Omental fat pad (tissue), 4 donors: ENCODE results near the gene TCFL5. TPM values are rescaled to one million over a fixed set of nuclear protein-coding genes. Genes with fewer than 3 reads are reported as not detected.

Experiments used
- ATAC-seq: fragments of 150-250 bp; one replicate; pipeline ENCODE4 v1.9.1; 2016; ENCODE audit warnings: mild to moderate bottlenecking, moderate library complexity; ENCODE audit not compliant: low FRiP score
- DNase-seq: peaks from one replicate; pipeline ENCODE4 v3.0.0-alpha.2; 2019; ENCODE audit warnings: low spot score
- total RNA-seq, 4 donors: library from RNA; depleted of rRNA; stranded (reverse); fragments of >200 nt; gene quantifications; one replicate each; pipeline ENCODE4 v1.1.0, GENCODE V29; 2016
- TF ChIP-seq, protein P1 (sequence below), 3 donors: fragments of 450-650 bp; IDR thresholded peaks; one replicate each; pipeline ENCODE4 v1.5.1; 2016 to 2017; ENCODE audit warnings: antibody characterized with exemption in 3 of 3, mild to moderate bottlenecking in 3 of 3, moderate library complexity in 2 of 3

The TCFL5 gene
- total RNA-seq, 4 donors from 2014 or later: 6.1 to 7.7 (median 6.3) TPM

DNA sequence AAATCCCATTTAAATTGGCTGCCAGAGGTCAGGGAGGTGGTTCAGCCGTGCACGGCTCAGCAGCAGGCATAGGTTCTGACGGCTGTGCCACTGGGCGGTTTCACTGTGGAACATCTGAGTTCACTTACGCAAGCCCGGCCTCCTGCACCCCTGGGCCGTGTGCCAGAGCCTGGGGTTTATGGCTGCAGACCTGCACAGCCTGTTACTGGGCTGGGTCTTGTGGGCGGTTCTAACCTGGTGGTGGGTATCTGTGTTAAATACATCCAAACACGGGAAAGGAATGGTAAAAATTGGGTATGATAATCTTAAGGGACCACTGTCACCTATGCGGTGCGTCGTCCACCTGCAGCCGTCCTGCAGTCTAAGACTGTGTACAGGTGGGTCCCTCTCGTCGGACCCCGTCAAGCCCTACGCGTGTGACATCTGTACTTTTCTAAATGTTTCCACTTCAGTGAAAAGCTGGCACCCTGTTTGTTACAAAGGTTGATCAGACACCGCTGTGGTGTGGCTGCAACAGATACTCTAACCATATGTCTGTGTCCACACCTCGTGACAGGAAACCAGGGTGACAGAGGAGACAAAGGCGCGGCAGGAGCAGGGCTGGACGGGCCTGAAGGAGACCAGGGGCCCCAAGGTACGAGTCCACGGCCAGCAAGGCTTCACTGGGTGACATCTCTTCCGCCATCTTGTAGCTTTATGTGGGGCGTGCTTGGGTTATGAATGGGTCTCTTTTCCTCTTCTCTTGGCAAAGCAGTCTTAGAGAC is 23.3 kb downstream of the TCFL5 start:
- ATAC-seq: peak; percentile 59

DNA sequence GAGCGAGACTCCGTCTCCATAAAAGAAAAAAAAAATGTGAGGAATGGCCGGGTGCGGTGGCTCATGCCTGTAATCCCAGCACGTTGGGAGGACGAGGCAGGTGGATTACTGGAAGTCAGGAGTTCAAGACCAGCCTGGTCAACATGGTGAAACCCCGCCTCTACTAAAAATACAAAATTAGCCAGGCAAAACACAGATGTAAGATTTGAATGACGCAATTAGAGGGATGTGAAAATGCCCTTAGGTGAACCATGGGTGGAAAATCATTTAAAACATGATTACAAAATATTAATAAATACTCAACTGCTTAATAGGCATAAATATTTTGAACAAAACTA is 23.9 kb downstream of the TCFL5 start:
- TF ChIP-seq, protein P1, sequence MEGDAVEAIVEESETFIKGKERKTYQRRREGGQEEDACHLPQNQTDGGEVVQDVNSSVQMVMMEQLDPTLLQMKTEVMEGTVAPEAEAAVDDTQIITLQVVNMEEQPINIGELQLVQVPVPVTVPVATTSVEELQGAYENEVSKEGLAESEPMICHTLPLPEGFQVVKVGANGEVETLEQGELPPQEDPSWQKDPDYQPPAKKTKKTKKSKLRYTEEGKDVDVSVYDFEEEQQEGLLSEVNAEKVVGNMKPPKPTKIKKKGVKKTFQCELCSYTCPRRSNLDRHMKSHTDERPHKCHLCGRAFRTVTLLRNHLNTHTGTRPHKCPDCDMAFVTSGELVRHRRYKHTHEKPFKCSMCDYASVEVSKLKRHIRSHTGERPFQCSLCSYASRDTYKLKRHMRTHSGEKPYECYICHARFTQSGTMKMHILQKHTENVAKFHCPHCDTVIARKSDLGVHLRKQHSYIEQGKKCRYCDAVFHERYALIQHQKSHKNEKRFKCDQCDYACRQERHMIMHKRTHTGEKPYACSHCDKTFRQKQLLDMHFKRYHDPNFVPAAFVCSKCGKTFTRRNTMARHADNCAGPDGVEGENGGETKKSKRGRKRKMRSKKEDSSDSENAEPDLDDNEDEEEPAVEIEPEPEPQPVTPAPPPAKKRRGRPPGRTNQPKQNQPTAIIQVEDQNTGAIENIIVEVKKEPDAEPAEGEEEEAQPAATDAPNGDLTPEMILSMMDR (IDR thresholded peaks at IDR 0.05): no peak
- ATAC-seq (no peak), DNase-seq (no peak)

More for the DNA sequence above, 23.3 kb downstream of the TCFL5 start:
- TF ChIP-seq, protein P1 (IDR thresholded peaks at IDR 0.05): no peak
- DNase-seq: no peak

DNA sequence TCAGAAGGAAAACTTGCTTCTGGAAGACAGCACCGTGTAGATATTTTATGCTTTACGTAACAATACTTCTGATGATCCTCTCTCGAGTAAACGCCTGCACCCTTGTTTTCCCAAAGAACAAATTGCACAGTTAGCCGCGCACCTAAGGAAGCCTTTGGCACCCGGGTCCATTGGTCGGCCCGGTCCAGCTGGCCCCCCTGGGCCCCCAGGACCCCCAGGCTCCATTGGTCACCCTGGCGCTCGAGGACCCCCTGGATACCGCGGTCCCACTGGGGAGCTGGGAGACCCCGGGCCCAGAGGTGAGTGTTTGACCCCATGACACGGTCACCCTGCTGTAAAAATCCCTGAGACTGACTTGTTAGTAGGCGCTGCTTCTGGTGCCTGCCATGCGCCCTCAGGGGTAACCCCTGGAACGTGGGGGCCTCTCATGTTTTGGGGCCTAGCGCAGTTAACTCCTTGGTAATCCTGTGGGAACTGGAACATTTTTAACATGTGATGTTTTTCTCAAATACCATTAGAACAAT is 24.6 kb downstream of the TCFL5 start:
- ATAC-seq (no peak), DNase-seq (no peak)
- TF ChIP-seq, protein P1 (IDR thresholded peaks at IDR 0.05): no peak

DNA sequence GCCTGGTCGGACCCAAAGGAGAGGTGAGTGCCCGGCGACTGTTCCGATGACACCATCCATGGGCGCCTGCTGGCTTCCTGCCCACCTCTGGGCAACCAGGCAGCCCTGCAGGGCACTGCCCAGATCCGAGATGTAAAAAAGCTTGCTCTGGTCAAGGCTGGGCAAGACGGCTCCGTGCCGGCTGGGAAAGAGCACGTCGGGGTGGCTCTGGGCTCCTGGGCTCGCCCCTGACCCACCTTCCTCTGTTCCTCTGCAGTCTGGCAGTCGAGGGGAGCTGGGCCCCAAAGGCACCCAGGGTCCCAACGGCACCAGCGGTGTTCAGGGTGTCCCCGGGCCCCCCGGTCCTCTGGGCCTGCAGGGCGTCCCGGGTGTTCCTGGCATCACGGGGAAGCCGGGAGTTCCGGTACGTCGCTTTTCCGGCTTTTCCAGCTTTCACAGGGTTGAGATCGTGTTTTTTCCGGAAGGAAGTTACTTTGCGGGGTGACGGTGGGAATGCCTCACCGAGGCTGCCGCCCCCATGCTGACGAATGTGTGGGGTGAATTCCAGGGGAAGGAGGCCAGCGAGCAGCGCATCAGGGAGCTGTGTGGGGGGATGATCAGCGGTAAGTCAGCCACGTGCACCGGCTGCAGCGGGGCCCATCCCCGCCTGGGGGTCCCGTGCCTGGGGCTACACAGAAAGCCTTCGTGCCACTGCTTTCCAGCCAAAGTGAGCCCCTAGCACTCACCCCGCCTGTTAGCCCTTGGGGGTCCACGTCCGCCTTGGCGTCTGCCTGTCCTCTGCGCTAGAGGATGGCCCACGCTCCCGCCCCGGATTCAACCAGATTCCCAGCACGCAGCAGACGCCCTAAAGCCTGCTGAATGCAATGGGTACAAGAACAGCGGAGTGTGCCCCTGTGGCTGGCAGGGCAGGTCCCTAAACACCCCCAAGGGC is 25.4 kb downstream of the TCFL5 start:
- DNase-seq: no peak
- ATAC-seq: no peak
- TF ChIP-seq, protein P1 (IDR thresholded peaks at IDR 0.05): no peak

DNA sequence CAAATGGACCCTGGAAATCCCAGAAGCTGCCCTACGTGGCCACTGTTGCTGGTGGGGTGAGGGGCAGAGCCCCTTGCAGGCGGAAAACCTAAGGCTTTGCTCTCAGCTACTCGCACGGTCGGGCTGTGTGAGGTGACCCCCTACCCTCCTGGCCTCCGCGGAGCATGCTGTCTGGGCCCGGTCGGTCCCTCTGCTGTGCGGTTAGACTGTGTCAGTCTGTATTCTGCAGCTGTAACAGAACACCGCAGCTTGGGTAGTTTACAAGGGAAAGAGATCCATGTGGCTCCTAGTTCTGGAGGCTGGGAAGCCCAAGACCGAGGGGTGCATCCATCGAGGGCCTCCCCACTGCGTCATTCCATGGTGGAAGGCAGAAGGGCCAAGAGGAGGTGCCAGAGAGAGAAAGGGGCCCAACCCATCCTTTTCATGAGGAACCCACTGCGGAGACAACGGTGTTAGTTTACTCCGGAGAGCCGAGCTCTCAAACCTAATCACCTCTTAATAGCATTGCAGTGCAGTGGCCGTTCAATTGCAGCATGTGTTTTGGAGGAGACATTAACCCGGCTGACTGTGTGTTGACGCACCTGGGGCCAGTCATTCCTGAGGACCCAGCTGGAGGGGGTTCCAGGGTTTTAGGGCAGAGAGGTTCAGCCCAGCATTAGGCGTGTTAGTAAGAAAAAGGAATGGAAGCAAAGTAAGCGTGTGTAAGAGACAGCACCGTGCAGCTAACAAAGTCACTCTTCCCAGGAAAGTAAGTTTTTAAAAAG is 26.5 kb downstream of the TCFL5 start:
- no peak for ATAC-seq
- TF ChIP-seq, protein P1 (IDR thresholded peaks at IDR 0.05): no peak
- no peak for DNase-seq

DNA sequence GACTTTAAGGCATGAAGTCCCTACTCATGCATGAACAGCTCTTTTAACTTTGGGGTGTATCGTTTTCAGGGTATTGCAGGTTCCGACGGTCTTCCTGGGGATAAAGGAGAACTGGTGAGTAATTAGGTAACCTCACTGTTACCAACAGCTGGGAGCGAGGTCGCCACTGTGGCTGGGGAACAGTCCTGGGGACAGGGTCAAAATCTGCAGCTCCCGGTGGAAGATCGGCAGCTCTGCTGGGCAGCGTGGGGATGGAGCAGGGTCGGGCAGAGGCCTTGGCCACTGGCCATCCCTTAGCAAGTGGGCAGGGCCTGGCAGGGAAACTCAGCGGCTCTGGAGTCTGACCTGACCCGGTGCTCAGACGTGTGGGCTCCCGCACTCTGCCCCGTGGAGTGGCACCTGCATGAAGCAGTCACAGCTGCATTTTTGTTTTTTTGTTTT is 28.7 kb downstream of the TCFL5 start:
- TF ChIP-seq, protein P1 (IDR thresholded peaks at IDR 0.05): no peak
- DNase-seq (no peak), ATAC-seq (peak; percentile 29)
